HFFc6 (cell line): ENCODE measurements around the gene SCGN. TPM values are rescaled to one million over a fixed set of nuclear protein-coding genes. Genes with fewer than 3 reads are reported as not detected.

ENCODE experiments used
- DNase-seq: peaks from one replicate; pipeline ENCODE4 v3.0.0-alpha.2; 2018
- H3K27ac Mint-ChIP-seq: 2 replicates; pipeline ENCODE4 v1.8.0; 2020; ENCODE audit warnings: mild to moderate bottlenecking, mixed read lengths
- H3K27me3 Mint-ChIP-seq: 2 replicates; pipeline ENCODE4 v1.8.0; 2021; ENCODE audit warnings: mild to moderate bottlenecking, moderate library complexity, mixed read lengths; ENCODE audit not compliant: insufficient read depth
- H3K36me3 Mint-ChIP-seq: 2 replicates; pipeline ENCODE4 v1.8.0; 2021; ENCODE audit warnings: low read depth, mixed read lengths
- H3K4me1 Mint-ChIP-seq: 2 replicates; pipeline ENCODE4 v1.8.0; 2020; ENCODE audit warnings: low read depth, mixed read lengths
- H3K4me3 Mint-ChIP-seq: 2 replicates; pipeline ENCODE4 v1.8.0; 2020; ENCODE audit warnings: mild to moderate bottlenecking, moderate library complexity, mixed read lengths
- H3K9me3 Mint-ChIP-seq: 2 replicates; pipeline ENCODE4 v1.8.0; 2020; ENCODE audit warnings: mild to moderate bottlenecking, mixed read lengths
- CTCF ChIP-seq: fragments of 200-600 bp; sonication (generic); IDR thresholded peaks from 2 replicates; pipeline ENCODE4 v1.5.0; 2021; ENCODE audit warnings: antibody characterized with exemption, mild to moderate bottlenecking
- total RNA-seq, 6 experiments: library from RNA; stranded (reverse); fragmentation: NEBNext Ultra II Directional; extraction: Animal tissue kit (Norgen Biotek cat#: 25700); gene quantifications; 2 replicates in 1 of 6; 3 replicates in 5 of 6; pipeline ENCODE4 v1.2.3, GENCODE V29; 2021

The SCGN gene
- total RNA-seq, 6 experiments from 2014 or later = not detected

GRCh38 chr6:25698631-25699030, 46.6 kb downstream of the SCGN start:
- Mint-ChIP-seq H3K9me3 (no peaks in the 10 kb centered on the region; the same call in 1 of the 2 replicates), H3K36me3 (no peaks in the 10 kb centered on the region), H3K4me1 (peaks cover 16% of the 10 kb centered on the region), H3K27ac (no peak overlapping the region), H3K4me3 (no peak overlapping the region), H3K27me3 (no peaks in the 10 kb centered on the region; the same call in 1 of the 2 replicates)
- TF ChIP-seq CTCF = no peak
- no peak for DNase-seq

- no peaks in the 10 kb centered on the region; the same call in 1 of the 2 replicates for H3K9me3 Mint-ChIP-seq
- DNase-seq = no peak
- H3K4me3 Mint-ChIP-seq = no peak overlapping the region
- H3K4me1 Mint-ChIP-seq = peaks cover 9% of the 10 kb centered on the region
- no peak overlapping the region for H3K27ac Mint-ChIP-seq
- no peaks in the 10 kb centered on the region; the same call in 1 of the 2 replicates for H3K27me3 Mint-ChIP-seq
- no peaks in the 10 kb centered on the region for H3K36me3 Mint-ChIP-seq
- TF ChIP-seq CTCF = no peak
Measured at GRCh38 chr6:25699649-25700048, 47.6 kb downstream of the SCGN start.

- Mint-ChIP-seq H3K36me3 (no peaks in the 10 kb centered on the region), H3K27me3 (no peaks in the 10 kb centered on the region), H3K9me3 (no peaks in the 10 kb centered on the region; the same call in 1 of the 2 replicates), H3K4me1 (peaks cover 5% of the 10 kb centered on the region; the same call in 1 of the 2 replicates), H3K4me3 (no peak overlapping the region), H3K27ac (no peak overlapping the region)
- no peak for TF ChIP-seq CTCF
- no peak for DNase-seq
Measured at GRCh38 chr6:25700761-25701160, 48.7 kb downstream of the SCGN start.

- no peaks in the 10 kb centered on the region; the same call in 1 of the 2 replicates for H3K9me3 Mint-ChIP-seq
- H3K4me3 Mint-ChIP-seq = no peak overlapping the region
- no peak for DNase-seq
- no peaks in the 10 kb centered on the region for H3K36me3 Mint-ChIP-seq
- no peak overlapping the region for H3K27ac Mint-ChIP-seq
- H3K27me3 Mint-ChIP-seq = no peaks in the 10 kb centered on the region; the same call in 1 of the 2 replicates
- peaks cover 5% of the 10 kb centered on the region; the same call in 1 of the 2 replicates for H3K4me1 Mint-ChIP-seq
- no peak for TF ChIP-seq CTCF
Measured at GRCh38 chr6:25701807-25702206, 49.8 kb downstream of the SCGN start.

GRCh38 chr6:25703005-25703404, 51.0 kb downstream of the SCGN start:
- H3K36me3 Mint-ChIP-seq = no peaks in the 10 kb centered on the region
- DNase-seq = no peak
- H3K4me3 Mint-ChIP-seq = no peak overlapping the region
- H3K4me1 Mint-ChIP-seq = no peaks in the 10 kb centered on the region
- H3K9me3 Mint-ChIP-seq = no peaks in the 10 kb centered on the region; the same call in 1 of the 2 replicates
- TF ChIP-seq CTCF = no peak
- no peak overlapping the region for H3K27ac Mint-ChIP-seq
- no peaks in the 10 kb centered on the region; the same call in 1 of the 2 replicates for H3K27me3 Mint-ChIP-seq

- TF ChIP-seq CTCF = no peak
- Mint-ChIP-seq H3K4me1 (no peaks in the 10 kb centered on the region), H3K27me3 (no peaks in the 10 kb centered on the region; the same call in 1 of the 2 replicates), H3K36me3 (no peaks in the 10 kb centered on the region), H3K4me3 (no peak overlapping the region), H3K27ac (no peak overlapping the region), H3K9me3 (no peaks in the 10 kb centered on the region; the same call in 1 of the 2 replicates)
- no peak for DNase-seq
Measured at GRCh38 chr6:25704001-25704400, 52.0 kb downstream of the SCGN start.
